Glomerular visceral epithelial cell (primary cell): ENCODE data around the gene GABRR1.

Experiments used
- DNase-seq: peaks from one replicate; pipeline ENCODE4 v3.0.0-alpha.2; 2016; ENCODE audit errors: extremely low spot score

Gene GABRR1

GRCh38 chr6:89216411-89216810 is 747 bp downstream of the GABRR1 start:
- DNase-seq: no peak

GRCh38 chr6:89215391-89215790 is 1.8 kb downstream of the GABRR1 start:
- DNase-seq: no peak

- no peak for DNase-seq
Measured at GRCh38 chr6:89214197-89214596, 3.0 kb downstream of the GABRR1 start.

- DNase-seq: no peak
Measured at GRCh38 chr6:89212472-89212871, 4.7 kb downstream of the GABRR1 start.

- DNase-seq: no peak
Measured at GRCh38 chr6:89209457-89209856, 7.7 kb downstream of the GABRR1 start.

- no peak for DNase-seq
Measured at GRCh38 chr6:89208551-89208950, 8.6 kb downstream of the GABRR1 start.

- DNase-seq: no peak
Measured at GRCh38 chr6:89205819-89206218, 11.3 kb downstream of the GABRR1 start.

GRCh38 chr6:89204096-89204495 is 13.1 kb downstream of the GABRR1 start:
- no peak for DNase-seq

GRCh38 chr6:89200706-89201215 is 16.4 kb downstream of the GABRR1 start:
- no peak for DNase-seq

- DNase-seq: no peak
Measured at GRCh38 chr6:89199579-89199978, 17.6 kb downstream of the GABRR1 start.

GRCh38 chr6:89198235-89198634 is 18.9 kb downstream of the GABRR1 start:
- DNase-seq: no peak

- DNase-seq: peak; percentile 12
Measured at GRCh38 chr6:89197141-89197540, 20.0 kb downstream of the GABRR1 start.

- no peak for DNase-seq
Measured at GRCh38 chr6:89194559-89194958, 22.6 kb downstream of the GABRR1 start.

- no peak for DNase-seq
Measured at GRCh38 chr6:89190741-89191140, 26.4 kb downstream of the GABRR1 start.

GRCh38 chr6:89187504-89187903 is 29.7 kb downstream of the GABRR1 start:
- DNase-seq: no peak

GRCh38 chr6:89186762-89187161 is 30.4 kb downstream of the GABRR1 start:
- DNase-seq: no peak

GRCh38 chr6:89184344-89184743 is 32.8 kb downstream of the GABRR1 start:
- DNase-seq: no peak

- no peak for DNase-seq
Measured at GRCh38 chr6:89183294-89183693, 33.9 kb downstream of the GABRR1 start.

GRCh38 chr6:89180971-89181370 is 36.2 kb downstream of the GABRR1 start:
- no peak for DNase-seq

GRCh38 chr6:89180112-89180511 is 37.0 kb downstream of the GABRR1 start:
- no peak for DNase-seq

- DNase-seq: no peak
Measured at GRCh38 chr6:89173634-89174033, 43.5 kb downstream of the GABRR1 start.

GRCh38 chr6:89172131-89172530 is 45.0 kb downstream of the GABRR1 start:
- no peak for DNase-seq

GRCh38 chr6:89162047-89162371 is 55.1 kb downstream of the GABRR1 start:
- DNase-seq: no peak

GRCh38 chr6:89161326-89162046 is 55.7 kb downstream of the GABRR1 start:
- no peak for DNase-seq
